WTC11 (cell line): ENCODE measurements around the gene HSPB6. TPM values are rescaled to one million over a fixed set of nuclear protein-coding genes. Genes with fewer than 3 reads are reported as not detected.

Experiments used
- ATAC-seq: fragments of 200-7000 bp; cut with Tn5 transposase; 2 replicates; pipeline ENCODE4 v1.10.0; 2021; ENCODE audit warnings: mild to moderate bottlenecking, moderate library complexity
- CTCF ChIA-PET: fragments of 300-600 bp; sonication (Branson Sonifier 250); formaldehyde crosslinking; loops from one replicate; lab custom pipeline; 2021; ENCODE audit warnings: antibody characterized with exemption; lab: Charles Lee
- POLR2A ChIA-PET: fragments of 350-600 bp; sonication (Branson Sonifier 250); formaldehyde crosslinking; loops from one replicate; lab custom pipeline; 2021; ENCODE audit warnings: antibody characterized with exemption; lab: Charles Lee
- DNase-seq: peaks from one replicate; pipeline ENCODE4 v3.0.0; 2021; ENCODE audit warnings: low spot score
- H3K27ac Mint-ChIP-seq: 2 replicates; pipeline ENCODE4 v1.8.0; 2021; ENCODE audit warnings: mixed read lengths
- H3K27me3 Mint-ChIP-seq: 2 replicates; pipeline ENCODE4 v1.8.0; 2021; ENCODE audit warnings: low read depth, mild to moderate bottlenecking, moderate library complexity, mixed read lengths
- H3K36me3 Mint-ChIP-seq: 2 replicates; pipeline ENCODE4 v1.8.0; 2021; ENCODE audit warnings: mixed read lengths
- H3K4me1 Mint-ChIP-seq: 2 replicates; pipeline ENCODE4 v1.8.0; 2022; ENCODE audit warnings: mixed read lengths
- H3K4me3 Mint-ChIP-seq: 2 replicates; pipeline ENCODE4 v1.8.0; 2021; ENCODE audit warnings: mild to moderate bottlenecking, moderate library complexity, mixed read lengths
- H3K9me3 Mint-ChIP-seq: 2 replicates; pipeline ENCODE4 v1.8.0; 2021; ENCODE audit warnings: mixed read lengths
- ATF1 ChIP-seq: sonication (generic); formaldehyde crosslinking; IDR thresholded peaks from 2 replicates; pipeline ENCODE4 v1.8.1; 2023; ENCODE audit warnings: mild to moderate bottlenecking, moderate library complexity, missing genetic modification reagents
- CBFB ChIP-seq: sonication (generic); formaldehyde crosslinking; IDR thresholded peaks from 2 replicates; pipeline ENCODE4 v1.8.1; 2022; ENCODE audit warnings: mild to moderate bottlenecking, low read depth, missing genetic modification reagents
- JAZF1 ChIP-seq: fragments of 250-450 bp; sonication (Bioruptor Pico); IDR thresholded peaks from 2 replicates; pipeline ENCODE4 v1.9.0; 2021; ENCODE audit warnings: moderate library complexity, mild to moderate bottlenecking, inconsistent platforms
- JUN ChIP-seq: sonication (generic); formaldehyde crosslinking; IDR thresholded peaks from 2 replicates; pipeline ENCODE4 v1.8.0; 2023; ENCODE audit warnings: mild to moderate bottlenecking, missing genetic modification reagents
- KAT7 ChIP-seq: sonication (generic); formaldehyde crosslinking; IDR thresholded peaks from 2 replicates; pipeline ENCODE4 v1.8.1; 2023; ENCODE audit warnings: missing genetic modification reagents, mild to moderate bottlenecking, borderline replicate concordance
- OVOL2 ChIP-seq: fragments of 250-450 bp; sonication (Bioruptor Pico); IDR thresholded peaks from 2 replicates; pipeline ENCODE4 v1.9.0; 2021; ENCODE audit warnings: mild to moderate bottlenecking, borderline replicate concordance
- PRRX2 ChIP-seq: fragments of 250-450 bp; sonication (Bioruptor Pico); IDR thresholded peaks from 2 replicates; pipeline ENCODE4 v1.8.0; 2021; ENCODE audit warnings: mild to moderate bottlenecking
- SOX15 ChIP-seq: fragments of 250-450 bp; sonication (Bioruptor Pico); IDR thresholded peaks from 2 replicates; pipeline ENCODE4 v1.9.0; 2021; ENCODE audit warnings: mild to moderate bottlenecking
- TEAD4 ChIP-seq: sonication (generic); formaldehyde crosslinking; IDR thresholded peaks from 2 replicates; pipeline ENCODE4 v1.8.0; 2022; ENCODE audit warnings: mild to moderate bottlenecking, missing genetic modification reagents
- ZBTB21 ChIP-seq: sonication (generic); formaldehyde crosslinking; IDR thresholded peaks from 2 replicates; pipeline ENCODE4 v1.8.1; 2023; ENCODE audit warnings: mild to moderate bottlenecking, missing genetic modification reagents, borderline replicate concordance
- ZNF396 ChIP-seq: fragments of 250-450 bp; sonication (Bioruptor Pico); IDR thresholded peaks from 2 replicates; pipeline ENCODE4 v1.8.0; 2021; ENCODE audit warnings: mild to moderate bottlenecking, moderate library complexity, borderline replicate concordance
- total RNA-seq: library from RNA; stranded (reverse); gene quantifications from 3 replicates; pipeline ENCODE4 v1.2.3, GENCODE V29; 2021
- TF ChIP-seq, protein P1 (sequence below): sonication (generic); formaldehyde crosslinking; IDR thresholded peaks from 2 replicates; pipeline ENCODE4 v1.8.1; 2023; ENCODE audit warnings: mild to moderate bottlenecking, missing genetic modification reagents
- TF ChIP-seq, protein P2 (sequence below): sonication (generic); formaldehyde crosslinking; IDR thresholded peaks from 2 replicates; pipeline ENCODE4 v1.8.1; 2022; ENCODE audit warnings: missing genetic modification reagents, borderline replicate concordance
- TF ChIP-seq, protein P3 (sequence below): sonication (generic); formaldehyde crosslinking; IDR thresholded peaks from 2 replicates; pipeline ENCODE4 v1.8.0; 2022; ENCODE audit warnings: mild to moderate bottlenecking, missing genetic modification reagents
- TF ChIP-seq, protein P4 (sequence below): sonication (generic); formaldehyde crosslinking; IDR thresholded peaks from 2 replicates; pipeline ENCODE4 v1.8.1; 2023; ENCODE audit warnings: mild to moderate bottlenecking, missing genetic modification reagents

HSPB6 gene
- total RNA-seq, 1 experiment from 2014 or later: 1.7 TPM

DNA sequence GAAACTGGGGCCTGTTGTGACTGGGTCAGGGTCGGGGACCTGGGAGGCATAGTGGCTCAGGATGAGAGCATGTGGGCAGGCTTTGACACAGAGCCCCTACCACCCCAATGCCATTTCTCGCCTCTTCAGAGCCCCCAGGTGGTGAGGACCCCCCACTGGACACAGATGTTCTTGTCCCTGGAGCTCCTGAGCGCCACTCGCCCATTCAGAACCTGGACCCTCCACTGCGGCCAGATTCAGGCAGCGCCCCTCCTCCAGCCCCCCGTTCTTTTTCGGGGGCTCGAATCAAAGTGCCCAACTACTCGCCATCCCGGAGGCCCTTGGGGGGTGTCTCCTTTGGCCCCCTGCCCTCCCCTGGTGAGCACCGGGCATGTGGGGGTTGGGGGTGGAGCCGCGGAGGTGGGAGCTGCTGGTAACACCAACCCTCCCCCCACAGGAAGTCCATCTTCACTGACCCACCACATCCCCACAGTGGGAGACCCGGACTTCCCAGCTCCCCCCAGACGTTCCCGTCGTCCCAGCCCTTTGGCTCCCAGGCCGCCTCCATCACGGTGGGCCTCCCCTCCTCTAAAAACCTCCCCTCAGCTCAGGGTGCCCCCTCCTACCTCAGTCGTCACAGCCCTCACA lies 24.9 kb downstream of the HSPB6 start (continued):
- TF ChIP-seq TEAD4 (CRISPR knock-in tag): no peak
- TF ChIP-seq, protein P1, sequence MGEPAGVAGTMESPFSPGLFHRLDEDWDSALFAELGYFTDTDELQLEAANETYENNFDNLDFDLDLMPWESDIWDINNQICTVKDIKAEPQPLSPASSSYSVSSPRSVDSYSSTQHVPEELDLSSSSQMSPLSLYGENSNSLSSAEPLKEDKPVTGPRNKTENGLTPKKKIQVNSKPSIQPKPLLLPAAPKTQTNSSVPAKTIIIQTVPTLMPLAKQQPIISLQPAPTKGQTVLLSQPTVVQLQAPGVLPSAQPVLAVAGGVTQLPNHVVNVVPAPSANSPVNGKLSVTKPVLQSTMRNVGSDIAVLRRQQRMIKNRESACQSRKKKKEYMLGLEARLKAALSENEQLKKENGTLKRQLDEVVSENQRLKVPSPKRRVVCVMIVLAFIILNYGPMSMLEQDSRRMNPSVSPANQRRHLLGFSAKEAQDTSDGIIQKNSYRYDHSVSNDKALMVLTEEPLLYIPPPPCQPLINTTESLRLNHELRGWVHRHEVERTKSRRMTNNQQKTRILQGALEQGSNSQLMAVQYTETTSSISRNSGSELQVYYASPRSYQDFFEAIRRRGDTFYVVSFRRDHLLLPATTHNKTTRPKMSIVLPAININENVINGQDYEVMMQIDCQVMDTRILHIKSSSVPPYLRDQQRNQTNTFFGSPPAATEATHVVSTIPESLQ (CRISPR knock-in tag): no peak
- TF ChIP-seq, protein P2, sequence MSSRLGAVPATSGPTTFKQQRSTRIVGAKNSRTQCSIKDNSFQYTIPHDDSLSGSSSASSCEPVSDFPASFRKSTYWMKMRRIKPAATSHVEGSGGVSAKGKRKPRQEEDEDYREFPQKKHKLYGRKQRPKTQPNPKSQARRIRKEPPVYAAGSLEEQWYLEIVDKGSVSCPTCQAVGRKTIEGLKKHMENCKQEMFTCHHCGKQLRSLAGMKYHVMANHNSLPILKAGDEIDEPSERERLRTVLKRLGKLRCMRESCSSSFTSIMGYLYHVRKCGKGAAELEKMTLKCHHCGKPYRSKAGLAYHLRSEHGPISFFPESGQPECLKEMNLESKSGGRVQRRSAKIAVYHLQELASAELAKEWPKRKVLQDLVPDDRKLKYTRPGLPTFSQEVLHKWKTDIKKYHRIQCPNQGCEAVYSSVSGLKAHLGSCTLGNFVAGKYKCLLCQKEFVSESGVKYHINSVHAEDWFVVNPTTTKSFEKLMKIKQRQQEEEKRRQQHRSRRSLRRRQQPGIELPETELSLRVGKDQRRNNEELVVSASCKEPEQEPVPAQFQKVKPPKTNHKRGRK (CRISPR knock-in tag): no peak

DNA sequence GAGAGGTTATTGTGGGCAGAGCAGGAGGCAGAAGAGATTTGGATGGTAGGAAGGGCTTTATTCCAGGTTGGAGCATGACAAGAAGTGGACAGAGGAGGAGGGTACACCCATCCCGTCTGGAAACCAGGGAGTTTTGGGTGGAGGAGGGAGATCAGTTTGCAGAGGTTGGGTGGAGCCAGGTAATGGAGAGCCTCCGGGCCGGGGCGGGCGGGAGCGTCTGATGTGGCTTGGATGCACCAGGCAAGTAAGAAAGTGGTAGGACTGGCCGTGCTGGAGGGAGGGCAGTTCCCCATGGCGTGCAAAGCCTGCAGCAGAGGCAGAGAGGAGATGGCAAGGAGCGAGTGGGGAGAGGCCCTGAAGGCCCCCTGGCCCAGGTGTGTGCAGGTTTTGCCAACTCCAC lies 25.5 kb downstream of the HSPB6 start:
- ChIA-PET CTCF (no interaction called here), POLR2A (interaction anchor here (1.7 kb wide), 1 partner anchor 9 kb away, joined by 6 read pairs; no protein-coding TSS in a partner anchor)
- H3K4me1 Mint-ChIP-seq: 0 out of 2 replicates have a peak, but pooled peaks cover 2% of the 10 kb centered on the region
- H3K36me3 Mint-ChIP-seq: peaks cover 57% of the 10 kb centered on the region
- DNase-seq (no peak), ATAC-seq (no peak)
- no peaks in the 10 kb centered on the region for H3K27me3 Mint-ChIP-seq
- no peak overlapping the region for H3K4me3 Mint-ChIP-seq
- peak overlapping the region; percentile 9; the same call in 1 of the 2 replicates for H3K27ac Mint-ChIP-seq
- H3K9me3 Mint-ChIP-seq: no peaks in the 10 kb centered on the region
- TF ChIP-seq, protein P3, sequence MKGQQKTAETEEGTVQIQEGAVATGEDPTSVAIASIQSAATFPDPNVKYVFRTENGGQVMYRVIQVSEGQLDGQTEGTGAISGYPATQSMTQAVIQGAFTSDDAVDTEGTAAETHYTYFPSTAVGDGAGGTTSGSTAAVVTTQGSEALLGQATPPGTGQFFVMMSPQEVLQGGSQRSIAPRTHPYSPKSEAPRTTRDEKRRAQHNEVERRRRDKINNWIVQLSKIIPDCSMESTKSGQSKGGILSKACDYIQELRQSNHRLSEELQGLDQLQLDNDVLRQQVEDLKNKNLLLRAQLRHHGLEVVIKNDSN (CRISPR knock-in tag): no peak
- TF ChIP-seq KAT7 (CRISPR knock-in tag) (no peak), JUN (CRISPR knock-in tag) (no peak), CBFB (CRISPR knock-in tag) (no peak)
- TF ChIP-seq, protein P1 (CRISPR knock-in tag): no peak

DNA sequence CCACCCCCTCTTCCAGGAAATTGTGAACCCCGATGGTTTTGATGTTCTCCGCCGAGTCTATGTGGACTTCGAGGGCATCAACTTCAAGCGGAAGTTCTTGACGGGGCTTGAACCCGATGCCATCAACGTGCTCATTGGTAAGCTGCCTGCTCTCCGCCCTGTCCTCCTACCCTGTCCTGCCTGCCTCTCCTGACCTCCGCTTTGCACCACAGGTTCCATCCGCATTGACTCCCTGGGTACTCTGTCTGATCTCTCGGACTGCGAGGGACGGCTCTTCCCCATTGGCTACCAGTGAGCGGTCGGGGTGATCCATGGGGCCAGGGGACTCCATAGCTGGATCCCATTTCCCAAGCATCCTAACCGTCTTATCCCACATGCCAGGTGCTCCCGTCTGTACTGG lies 26.5 kb downstream of the HSPB6 start:
- Mint-ChIP-seq H3K36me3 (peaks cover 66% of the 10 kb centered on the region), H3K27ac (no peak overlapping the region), H3K4me1 (0 out of 2 replicates have a peak, but pooled peaks cover 2% of the 10 kb centered on the region), H3K9me3 (no peaks in the 10 kb centered on the region), H3K4me3 (no peak overlapping the region)
- ATAC-seq: no peak
- TF ChIP-seq, protein P4, sequence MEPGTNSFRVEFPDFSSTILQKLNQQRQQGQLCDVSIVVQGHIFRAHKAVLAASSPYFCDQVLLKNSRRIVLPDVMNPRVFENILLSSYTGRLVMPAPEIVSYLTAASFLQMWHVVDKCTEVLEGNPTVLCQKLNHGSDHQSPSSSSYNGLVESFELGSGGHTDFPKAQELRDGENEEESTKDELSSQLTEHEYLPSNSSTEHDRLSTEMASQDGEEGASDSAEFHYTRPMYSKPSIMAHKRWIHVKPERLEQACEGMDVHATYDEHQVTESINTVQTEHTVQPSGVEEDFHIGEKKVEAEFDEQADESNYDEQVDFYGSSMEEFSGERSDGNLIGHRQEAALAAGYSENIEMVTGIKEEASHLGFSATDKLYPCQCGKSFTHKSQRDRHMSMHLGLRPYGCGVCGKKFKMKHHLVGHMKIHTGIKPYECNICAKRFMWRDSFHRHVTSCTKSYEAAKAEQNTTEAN (CRISPR knock-in tag): no peak
- TF ChIP-seq ZNF396 (CRISPR knock-in tag): no peak
- no peak for TF ChIP-seq ATF1 (CRISPR knock-in tag)
- TF ChIP-seq, protein P2 (CRISPR knock-in tag): no peak
- TF ChIP-seq ZBTB21 (CRISPR knock-in tag): no peak
- no peak for TF ChIP-seq JAZF1 (CRISPR knock-in tag)
- TF ChIP-seq OVOL2 (CRISPR knock-in tag): no peak
- TF ChIP-seq PRRX2 (CRISPR knock-in tag): no peak
- no peak for TF ChIP-seq SOX15
- TF ChIP-seq, all 79 proteins: peak for 0
- no peaks in the 10 kb centered on the region for H3K27me3 Mint-ChIP-seq
- POLR2A ChIA-PET: interaction anchor here (1.7 kb wide), 1 partner anchor 10 kb away, joined by 6 read pairs; no protein-coding TSS in a partner anchor
- DNase-seq: no peak
- CTCF ChIA-PET: no interaction called here
